ENCODE data around the gene LAMB1.

- TF ChIP-seq EZH2phosphoT487 (IDR thresholded peaks at IDR 0.05; ENCODE audit: borderline replicate concordance, low read length), result no peak
- TF ChIP-seq CTCF (conservative IDR thresholded peaks at IDR 0.05; ENCODE audit: low read depth, low read length), result no peak
- TF ChIP-seq EZH2 (IDR thresholded peaks at IDR 0.05; ENCODE audit: low read length, unreplicated experiment), result no peak
Observed at GRCh38 chr7:107926481-107926880, 76.5 kb downstream of the LAMB1 start.
